Lung (tissue), 12 donors: ENCODE data around the gene VAPB. TPM values are rescaled to one million over a fixed set of nuclear protein-coding genes. Genes with fewer than 3 reads are reported as not detected.
A peak's percentile ranks its signal among the peaks of the same experiment; 100 is the strongest.

Source experiments
- ATAC-seq: fragments of 200-7000 bp; cut with Tn5 transposase; one replicate; pipeline ENCODE4 v1.9.1; 2020; ENCODE audit warnings: moderate number of reproducible peaks; ENCODE audit not compliant: insufficient read depth, low FRiP score
- DNase-seq, 3 donors: peaks; one replicate each; pipeline ENCODE4 v3.0.0-alpha.2; 2013 to 2017
- H3K27ac ChIP-seq, 2 donors: one replicate each; pipeline ENCODE4 v1.5.1; 2013; ENCODE audit warnings: mild to moderate bottlenecking in 2 of 2, moderate library complexity in 2 of 2, control low read depth in 1 of 2, inconsistent platforms in 1 of 2, low read depth in 1 of 2, low read length in 1 of 2
- H3K27me3 ChIP-seq, 3 donors: one replicate each; pipeline ENCODE4 v1.5.1; 2013; ENCODE audit warnings: low read length in 2 of 3; ENCODE audit not compliant: control insufficient read depth in 3 of 3, insufficient read depth in 3 of 3
- H3K36me3 ChIP-seq, 4 donors: one replicate each; pipeline ENCODE4 v1.5.1; 2013; ENCODE audit warnings: low read length in 4 of 4, mild to moderate bottlenecking in 1 of 4, moderate library complexity in 1 of 4; ENCODE audit not compliant: control insufficient read depth in 4 of 4, insufficient read depth in 4 of 4
- H3K4me1 ChIP-seq, 5 donors: one replicate each; pipeline ENCODE4 v1.5.1; 2013; ENCODE audit warnings: low read length in 5 of 5, mild to moderate bottlenecking in 2 of 5, moderate library complexity in 1 of 5; ENCODE audit not compliant: control insufficient read depth in 5 of 5, insufficient read depth in 5 of 5
- H3K4me3 ChIP-seq: one replicate; pipeline ENCODE4 v1.5.1; 2013; ENCODE audit warnings: mild to moderate bottlenecking, control low read depth, moderate library complexity
- H3K9ac ChIP-seq, 2 donors: one replicate each; pipeline ENCODE4 v1.5.1; 2013; ENCODE audit warnings: low read length in 2 of 2, control low read depth in 1 of 2; ENCODE audit not compliant: insufficient read depth in 1 of 2
- H3K9me3 ChIP-seq, 4 donors: one replicate each; pipeline ENCODE4 v1.5.1; 2013; ENCODE audit warnings: low read length in 3 of 4, mild to moderate bottlenecking in 1 of 4, moderate library complexity in 1 of 4; ENCODE audit not compliant: control insufficient read depth in 4 of 4, insufficient read depth in 3 of 4
- CTCF ChIP-seq: IDR thresholded peaks from 2 replicates; pipeline ENCODE4 v1.5.1; 2012; ENCODE audit warnings: mild to moderate bottlenecking; ENCODE audit errors: control extremely low read depth, extremely low read depth
- WGBS, 2 donors: extraction: QIAGEN DNeasy Blood & Tissue Kit; methylation state at CpG; one replicate each; pipeline ENCODE4 v1.1.7; 2013; 5-methylcytosine and 5-hydroxymethylcytosine counted together
- polyA plus RNA-seq, 2 donors: library from polyadenylated mRNA; stranded (reverse); fragments of 200-250 nt; gene quantifications; one replicate each; pipeline ENCODE4 v1.2.1, GENCODE V29; 2013
- total RNA-seq, 2 donors: library from RNA; depleted of rRNA in 1 of 2; stranded (reverse); fragments of >200 nt in 1 of 2; gene quantifications; one replicate each; pipeline ENCODE4 v1.2.1, GENCODE V29; 2014 to 2021
- donor health status: control.
- donor health status: control.
- donor health status: Bipolar disorder and iron deficiency.
- donor health status: healthy.
- donor health status: DM: yes; HTN: yes; CAD: no.

Gene VAPB
- total and polyA plus RNA-seq, 4 donors = 21.3 to 44.7 (median 24.1) TPM

GRCh38 chr20:58393299-58393698, 4.3 kb downstream of the VAPB start:
- H3K36me3 ChIP-seq = peaks cover 0 to 5% (median 2%) of the 10 kb centered on the region in 4 donors
- H3K4me1 ChIP-seq = peaks cover 7 to 34% (median 13%) of the 10 kb centered on the region in 5 donors
- H3K4me3 ChIP-seq = no peak overlapping the region
- ATAC-seq = no peak
- no peaks in the 10 kb centered on the region for H3K9me3 ChIP-seq
- H3K9ac ChIP-seq = no peak overlapping the region
- no peak overlapping the region for H3K27ac ChIP-seq
- DNase-seq = no peak
- no peak for TF ChIP-seq CTCF
- 88 to 92% methylated on average over 3 of the region's 3 CpGs for WGBS, 2 donors
- no peaks in the 10 kb centered on the region for H3K27me3 ChIP-seq

- WGBS, 2 donors = 79 to 87% methylated on average over 4 of the region's 4 CpGs
- no peak overlapping the region for H3K9ac ChIP-seq
- H3K27me3 ChIP-seq = no peaks in the 10 kb centered on the region
- no peaks in the 10 kb centered on the region for H3K9me3 ChIP-seq
- H3K36me3 ChIP-seq = peaks cover 0 to 5% (median 2%) of the 10 kb centered on the region in 4 donors
- ATAC-seq = no peak
- H3K27ac ChIP-seq = no peak overlapping the region
- DNase-seq = no peak
- no peak overlapping the region for H3K4me3 ChIP-seq
- TF ChIP-seq CTCF = no peak
- H3K4me1 ChIP-seq = peaks cover 6 to 39% (median 13%) of the 10 kb centered on the region in 5 donors
These were observed 5.8 kb downstream of the VAPB start for GRCh38 chr20:58394801-58395200.

- Histone ChIP-seq H3K27me3 (no peaks in the 10 kb centered on the region), H3K27ac (no peak overlapping the region), H3K9ac (no peak overlapping the region), H3K4me3 (no peak overlapping the region), H3K9me3 (no peaks in the 10 kb centered on the region), H3K36me3 (peaks cover 0 to 5% (median under 1%) of the 10 kb centered on the region in 4 donors), H3K4me1 (peaks cover 0 to 35% (median 5%) of the 10 kb centered on the region in 5 donors)
- 95 to 96% methylated on average over 3 of the region's 3 CpGs for WGBS, 2 donors
- DNase-seq (no peak), ATAC-seq (no peak)
- no peak for TF ChIP-seq CTCF
These were observed 6.6 kb downstream of the VAPB start for GRCh38 chr20:58395604-58396003.

GRCh38 chr20:58397429-58397828, 8.4 kb downstream of the VAPB start:
- peak overlapping the region in 1 of 2 donors; percentile 14 for H3K27ac ChIP-seq
- H3K9me3 ChIP-seq = no peaks in the 10 kb centered on the region
- H3K4me1 ChIP-seq = peaks cover 0 to 20% (median 0%) of the 10 kb centered on the region in 5 donors
- no peaks in the 10 kb centered on the region for H3K27me3 ChIP-seq
- no peak overlapping the region for H3K9ac ChIP-seq
- 76 to 89% methylated on average over 6 of the region's 6 CpGs for WGBS, 2 donors
- TF ChIP-seq CTCF = no peak
- H3K36me3 ChIP-seq = peaks cover 0 to under 1% (median 0%) of the 10 kb centered on the region in 4 donors
- no peak overlapping the region for H3K4me3 ChIP-seq
- no peak for ATAC-seq
- peak in 1 of 3 donors; percentile 37 for DNase-seq
